HG02884 (cell line): ENCODE data around the gene PARP16.
"Not testable (repeated sequence)": the region's sequence is repeated elsewhere in the genome, so short reads cannot be mapped to it uniquely, and the experiment has no call there.

Source experiments
- ATAC-seq: cut with Tn5 transposase; IDR thresholded peaks from one replicate; pipeline ENCODE4 v1.9.1; 2021; ENCODE audit warnings: mild to moderate bottlenecking, moderate library complexity; ENCODE audit not compliant: unreplicated experiment

The PARP16 gene

GRCh38 chr15:65278480-65278879 is 8.2 kb downstream of the PARP16 start:
- ATAC-seq: no peak

DNA sequence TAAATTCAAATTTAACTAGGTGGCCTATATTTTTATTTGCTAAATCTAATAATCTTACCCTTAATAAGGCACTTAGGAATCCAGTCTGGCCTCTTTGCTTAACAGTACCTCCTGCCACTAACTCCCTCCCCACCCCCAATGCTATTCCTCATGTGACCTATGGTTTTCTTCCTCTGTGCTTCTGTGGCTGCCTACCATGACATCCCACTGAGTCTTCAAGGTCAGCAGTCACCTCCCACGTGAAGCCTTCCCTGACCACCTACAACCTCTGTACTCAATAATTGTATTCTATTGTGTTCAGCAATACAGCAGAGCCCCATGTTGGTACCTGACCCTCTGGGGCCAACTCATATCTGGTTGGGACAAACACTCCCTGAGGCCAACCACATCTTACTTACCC is 9.7 kb downstream of the PARP16 start:
- ATAC-seq: no peak

DNA sequence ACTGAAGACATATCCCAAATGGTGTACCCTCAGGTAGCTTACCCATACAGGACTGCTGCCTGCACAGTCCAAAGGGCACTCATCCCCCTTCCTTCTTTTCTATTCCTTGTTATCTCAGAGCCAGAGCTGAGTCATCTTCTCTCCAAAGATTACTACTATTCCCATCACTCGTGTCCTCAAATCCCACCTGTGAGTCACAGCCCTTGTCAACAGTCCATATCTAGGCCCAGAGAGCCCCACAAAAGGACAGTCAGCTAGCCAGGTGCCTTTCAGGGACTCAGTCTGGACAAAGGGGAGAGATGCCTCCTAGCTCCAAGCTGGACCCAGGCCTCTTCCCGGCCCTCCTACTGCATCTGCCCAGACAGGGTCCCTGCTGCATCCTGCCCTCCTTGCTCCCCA is 11.0 kb downstream of the PARP16 start:
- ATAC-seq: no peak

DNA sequence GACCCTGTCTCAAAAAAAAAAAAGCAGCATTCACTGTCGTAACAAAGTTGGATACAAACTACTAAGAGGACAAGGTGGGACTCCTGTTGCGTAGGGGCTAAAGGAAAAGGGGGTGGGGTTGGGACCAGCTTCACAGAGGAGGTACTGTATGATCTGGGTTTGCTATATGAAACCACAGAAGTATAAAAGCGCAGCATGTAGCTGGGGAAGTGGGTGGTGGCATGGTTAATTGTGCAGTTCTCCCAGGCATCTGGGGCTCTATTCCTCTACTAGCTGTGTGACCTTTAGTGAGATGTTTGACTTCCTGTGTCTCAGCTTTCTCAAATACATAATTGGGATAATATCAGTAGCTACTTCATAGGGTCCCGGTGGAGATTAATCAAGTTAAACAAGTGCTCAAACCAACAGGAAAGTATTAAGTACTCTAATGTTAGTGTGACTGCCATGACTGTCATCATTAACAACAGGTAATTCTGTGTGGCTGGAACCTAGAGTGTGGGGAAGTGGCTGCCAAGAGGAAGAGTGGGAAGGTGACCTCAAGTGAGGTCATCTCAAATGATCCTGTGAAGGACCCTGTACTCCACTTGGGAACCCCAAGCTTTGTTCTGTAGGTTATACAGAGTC is 11.5 kb downstream of the PARP16 start:
- no peak for ATAC-seq

DNA sequence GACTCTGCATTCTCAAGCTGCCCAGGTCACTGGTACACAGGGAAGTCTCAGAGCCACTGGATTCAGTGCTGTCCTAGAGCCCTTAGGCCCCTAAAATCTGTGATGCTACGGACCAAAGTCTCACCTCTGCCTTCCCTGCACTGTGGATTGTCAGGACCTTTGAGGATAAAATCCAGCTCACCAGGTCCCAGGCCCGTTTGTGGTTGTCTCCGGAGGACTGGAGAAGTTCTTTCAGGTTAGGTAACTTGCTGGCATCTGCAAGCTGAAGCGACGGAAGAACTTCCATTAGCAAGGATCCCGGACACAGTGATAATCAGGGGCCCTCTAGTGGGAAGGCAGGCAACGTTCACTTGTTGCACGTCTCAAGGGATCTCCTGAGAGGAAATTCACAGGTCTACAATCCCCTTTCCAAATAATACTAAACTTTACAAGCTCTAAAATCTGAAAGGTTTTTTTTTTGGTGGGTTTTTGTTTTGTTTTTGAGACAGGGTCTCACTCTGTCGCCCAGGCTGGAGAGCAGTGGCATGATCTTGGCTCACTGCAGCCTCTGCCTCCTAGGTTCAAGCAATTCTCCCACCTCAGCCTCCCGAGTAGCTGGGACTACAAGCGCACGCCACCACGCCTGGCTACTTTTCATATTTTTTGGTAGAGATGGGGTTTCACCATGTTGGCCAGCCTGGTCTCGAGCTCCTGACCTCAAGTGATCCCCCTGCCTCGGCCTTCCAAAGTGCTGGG is 15.7 kb downstream of the PARP16 start:
- not testable (repeated sequence) for ATAC-seq

DNA sequence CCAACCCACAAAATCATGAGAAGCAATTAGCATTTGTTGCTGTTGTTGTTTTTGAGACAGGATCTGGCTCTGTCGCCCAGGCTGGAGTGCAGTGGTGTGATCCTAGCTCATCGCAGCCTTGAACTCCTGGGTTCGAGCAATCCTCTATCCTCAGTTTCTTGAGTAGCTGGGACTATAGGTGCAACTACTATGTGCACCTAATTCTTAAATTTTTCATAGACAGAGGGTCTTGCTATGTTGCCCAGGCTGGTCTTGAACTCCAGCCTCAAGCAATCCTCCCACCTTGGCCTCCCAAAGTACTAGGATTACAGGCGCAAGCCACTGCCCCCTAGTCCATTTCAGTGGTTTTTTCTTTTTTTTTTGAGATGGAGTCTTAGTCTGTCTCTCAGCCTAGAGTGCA is 18.3 kb downstream of the PARP16 start:
- no peak for ATAC-seq

DNA sequence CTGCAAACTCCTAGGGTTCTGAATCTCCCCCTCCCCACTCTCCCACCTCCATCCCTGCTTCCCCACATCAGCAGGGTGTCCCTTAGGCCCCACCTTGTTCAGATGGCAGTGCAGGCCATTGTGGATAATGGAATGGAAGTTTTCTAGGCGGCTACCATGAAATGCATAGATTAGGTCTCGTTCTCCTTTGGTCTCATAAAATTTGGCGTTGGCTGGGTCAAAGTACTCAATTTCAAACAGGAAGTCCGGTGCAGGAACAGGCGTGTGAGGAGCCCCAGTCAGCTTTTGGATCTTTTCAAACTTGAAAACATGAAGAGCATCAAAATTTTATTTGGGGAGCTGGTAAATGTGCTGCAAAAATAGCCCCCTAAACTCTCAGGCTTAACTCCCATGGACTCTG is 20.2 kb downstream of the PARP16 start:
- ATAC-seq: no peak

GRCh38 chr15:65264863-65265430 is 21.7 kb downstream of the PARP16 start:
- no peak for ATAC-seq

DNA sequence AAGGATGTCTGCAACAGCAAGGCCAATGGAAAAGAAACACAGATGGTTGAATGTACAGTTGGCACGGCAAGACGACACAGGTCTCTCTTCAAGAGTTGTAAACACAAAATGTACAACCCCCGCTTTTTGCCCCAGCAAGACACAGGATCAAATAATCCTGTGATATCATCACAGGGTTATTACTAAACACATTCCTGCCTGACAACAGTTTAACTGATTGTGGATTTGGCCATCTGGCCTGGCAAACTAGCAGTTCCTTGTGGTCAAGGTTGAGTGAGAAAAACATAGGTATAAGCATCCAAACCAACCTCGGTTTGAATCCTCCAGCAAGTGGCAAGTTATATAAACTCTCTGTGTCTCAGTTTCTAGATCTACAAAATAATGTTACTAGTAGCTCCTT is 23.4 kb downstream of the PARP16 start:
- no peak for ATAC-seq

- no peak for ATAC-seq
Measured at GRCh38 chr15:65260968-65261367, 25.7 kb downstream of the PARP16 start.

DNA sequence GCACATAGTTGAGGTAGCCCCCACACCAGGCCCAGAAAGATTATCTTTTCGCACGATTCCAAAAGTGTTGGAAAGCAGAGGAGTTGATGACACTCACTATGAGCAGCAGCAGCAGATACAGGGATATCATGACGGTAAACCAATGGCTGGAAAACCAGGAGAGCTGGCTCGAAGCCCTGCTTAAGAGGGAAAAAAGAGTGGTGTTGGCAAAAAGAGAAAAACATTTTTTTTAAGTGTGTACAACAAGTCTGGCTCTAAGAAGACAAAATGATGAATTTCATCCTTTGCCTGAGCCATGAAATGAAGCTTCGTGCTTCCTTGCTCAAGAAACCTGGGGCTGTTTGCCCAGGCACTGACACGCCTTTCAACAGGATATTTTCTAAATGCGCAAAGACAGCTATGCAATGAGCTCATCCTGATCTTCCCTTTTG is 27.3 kb downstream of the PARP16 start:
- no peak for ATAC-seq

DNA sequence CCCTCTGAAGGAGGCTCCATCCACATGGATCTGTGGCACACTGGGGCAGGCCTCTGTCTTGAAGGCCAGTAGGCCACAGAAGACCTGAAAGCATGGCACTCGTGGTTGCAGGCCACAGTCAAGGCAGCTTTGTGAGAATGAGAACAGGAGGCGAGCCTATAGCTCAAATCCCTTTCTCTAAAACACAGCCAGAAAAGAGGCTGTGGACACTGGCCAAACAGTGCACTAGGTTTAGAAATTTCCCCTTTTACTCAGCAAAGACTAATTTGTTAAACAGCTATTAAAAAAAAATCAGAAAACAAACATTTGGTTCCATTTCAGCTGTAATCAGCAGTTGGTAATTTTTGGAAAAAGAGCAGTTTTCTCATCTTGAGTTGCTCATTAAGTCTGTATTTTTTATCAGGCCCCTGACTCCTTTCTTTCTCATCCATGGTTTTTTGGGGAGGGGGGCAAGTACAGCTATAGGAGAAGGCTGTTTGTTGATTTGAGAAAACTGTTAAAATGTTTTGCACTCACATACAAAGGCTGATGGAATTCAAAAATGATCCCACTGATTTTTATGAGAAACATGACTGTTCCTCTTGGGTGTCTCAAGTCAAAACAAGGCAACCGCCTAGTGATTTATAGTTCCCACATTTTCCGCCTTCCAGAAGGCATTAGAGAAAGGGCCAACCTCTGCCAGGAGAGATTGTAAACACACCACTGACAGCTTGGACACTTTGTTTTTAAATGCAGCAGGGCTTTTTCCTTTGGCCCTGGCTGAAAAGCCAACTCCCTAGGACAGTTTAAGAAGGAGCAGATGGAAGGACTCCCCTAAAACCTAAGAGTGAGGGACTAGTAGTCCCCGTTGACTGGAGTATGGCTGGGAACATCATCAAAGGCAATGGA is 28.1 kb downstream of the PARP16 start:
- ATAC-seq: no peak

GRCh38 chr15:65255486-65256140 is 31.1 kb downstream of the PARP16 start:
- no peak for ATAC-seq

GRCh38 chr15:65254758-65255157 is 31.9 kb downstream of the PARP16 start:
- no peak for ATAC-seq

- no peak for ATAC-seq
Measured at GRCh38 chr15:65254356-65254755, 32.3 kb downstream of the PARP16 start.

- no peak for ATAC-seq
Measured at GRCh38 chr15:65249641-65250040, 37.0 kb downstream of the PARP16 start.

DNA sequence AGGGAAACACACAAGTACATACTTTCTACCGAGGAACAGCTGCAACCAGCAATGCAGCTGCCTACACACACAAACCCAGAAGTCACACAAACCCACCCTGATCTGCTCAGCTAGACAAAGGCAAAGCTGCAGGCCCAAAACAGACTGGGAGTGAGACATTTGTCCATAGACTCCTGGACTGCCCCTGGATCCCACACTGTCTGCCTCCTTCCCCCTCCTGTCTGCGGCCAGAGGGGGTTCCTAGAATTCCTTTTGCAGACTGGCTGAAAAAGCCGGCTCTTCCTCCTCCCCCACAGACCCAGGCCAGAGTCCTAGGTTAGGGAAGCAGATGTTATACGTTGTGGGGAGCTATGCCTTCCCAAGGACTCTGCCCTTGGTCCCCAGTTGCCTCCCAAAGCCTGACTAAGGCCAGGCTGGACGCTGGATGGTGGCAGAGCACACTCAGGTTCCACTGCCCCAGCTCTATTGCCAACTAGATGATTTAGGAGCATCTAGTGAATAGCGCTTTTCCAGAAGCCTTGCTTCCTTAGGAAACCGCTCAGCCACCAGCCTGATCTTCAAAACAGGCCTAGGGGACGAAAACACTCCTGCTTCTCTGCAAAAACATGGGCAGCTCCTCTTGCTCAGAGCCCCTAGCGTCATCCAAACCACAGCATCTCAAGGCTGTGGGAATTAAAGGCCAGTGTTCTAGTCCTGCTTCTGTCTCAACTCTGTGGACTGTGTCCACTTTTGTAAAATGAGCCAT is 38.0 kb downstream of the PARP16 start:
- ATAC-seq: no peak

DNA sequence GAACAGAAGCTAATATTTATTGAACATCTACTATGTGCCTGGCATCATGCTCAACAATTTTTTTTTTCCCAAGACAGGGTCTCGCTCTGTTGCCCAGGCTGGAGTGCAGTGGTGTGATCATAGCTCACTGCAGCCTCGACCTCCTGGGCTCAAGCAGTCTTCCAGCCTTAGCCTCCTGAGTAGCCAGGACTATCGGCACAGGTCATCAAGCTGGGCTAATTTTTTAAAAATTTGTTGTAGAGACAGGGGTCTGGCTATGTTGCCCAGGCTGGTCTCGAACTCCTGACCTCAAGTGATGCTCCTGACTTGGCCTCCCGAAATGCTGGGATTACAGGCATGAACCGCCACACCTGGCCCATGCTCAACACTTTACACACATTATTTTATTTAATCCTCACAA is 39.7 kb downstream of the PARP16 start:
- no peak for ATAC-seq

DNA sequence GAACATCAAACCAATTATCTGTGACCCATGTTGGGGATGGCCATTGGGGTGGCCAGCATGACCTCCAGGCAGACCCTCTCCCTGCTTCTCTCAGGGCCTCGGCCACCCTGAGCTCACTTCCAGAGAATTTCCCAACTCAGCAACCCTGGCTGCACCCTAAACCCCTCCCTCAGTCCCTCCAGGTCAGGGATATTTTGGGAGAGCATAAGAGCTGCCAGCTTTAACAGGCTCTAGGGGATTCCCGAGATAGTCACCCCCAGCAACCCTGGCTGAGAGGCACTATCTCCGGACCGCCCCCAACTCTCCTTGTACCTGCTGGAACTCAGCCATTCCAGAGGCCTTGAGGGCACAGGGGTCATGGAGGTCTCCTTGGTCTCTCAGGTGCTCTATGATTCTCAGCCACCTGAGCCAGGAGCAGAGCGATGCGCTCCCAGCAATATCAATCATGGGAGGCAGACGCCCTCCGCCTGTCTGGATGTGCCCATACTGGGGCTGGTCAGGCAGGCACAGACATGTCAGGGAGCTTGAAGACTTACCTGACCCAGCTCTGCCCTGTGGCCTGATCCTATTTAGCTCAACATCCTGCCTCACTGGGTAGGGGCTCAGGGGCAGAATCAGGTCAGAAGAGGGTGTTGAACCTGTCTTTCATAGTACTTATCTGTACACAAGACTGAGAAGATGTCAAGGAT is 40.5 kb downstream of the PARP16 start:
- no peak for ATAC-seq
